ACC112 (cell line): ENCODE data around the gene TSPAN15.

Source experiments
- H2AFZ ChIP-seq: fragments of 200-600 bp; sonication (generic); one replicate; pipeline ENCODE4 v1.6.0; 2017; ENCODE audit warnings: antibody characterized with exemption, low read length; ENCODE audit not compliant: unreplicated experiment
- H3K27ac ChIP-seq: fragments of 200-600 bp; sonication (generic); 2 replicates; pipeline ENCODE4 v1.5.1; 2014; ENCODE audit warnings: low read depth, mild to moderate bottlenecking, antibody characterized with exemption, low read length, moderate library complexity
- H3K27me3 ChIP-seq: fragments of 200-600 bp; sonication (generic); 2 replicates; pipeline ENCODE4 v1.6.1; 2014; ENCODE audit warnings: mild to moderate bottlenecking, antibody characterized with exemption, low read length, moderate library complexity, mixed read lengths; ENCODE audit not compliant: insufficient read depth
- H3K36me3 ChIP-seq: fragments of 200-600 bp; sonication (generic); 2 replicates; pipeline ENCODE4 v1.6.1; 2016; ENCODE audit warnings: mild to moderate bottlenecking, antibody characterized with exemption, low read length, moderate library complexity, mixed read lengths; ENCODE audit not compliant: insufficient read depth
- H3K4me1 ChIP-seq: fragments of 200-600 bp; sonication (generic); one replicate; pipeline ENCODE4 v1.6.1; 2016; ENCODE audit warnings: low read length, mixed read lengths; ENCODE audit not compliant: insufficient read depth, unreplicated experiment, control insufficient read depth
- H3K4me3 ChIP-seq: fragments of 200-600 bp; sonication (generic); 2 replicates; pipeline ENCODE4 v1.5.1; 2014; ENCODE audit warnings: mild to moderate bottlenecking, low read depth, low read length
- H3K79me2 ChIP-seq: fragments of 200-600 bp; sonication (generic); one replicate; pipeline ENCODE4 v1.6.0; 2016; ENCODE audit warnings: low read length; ENCODE audit not compliant: control insufficient read depth, unreplicated experiment, insufficient read depth

TSPAN15 gene

DNA sequence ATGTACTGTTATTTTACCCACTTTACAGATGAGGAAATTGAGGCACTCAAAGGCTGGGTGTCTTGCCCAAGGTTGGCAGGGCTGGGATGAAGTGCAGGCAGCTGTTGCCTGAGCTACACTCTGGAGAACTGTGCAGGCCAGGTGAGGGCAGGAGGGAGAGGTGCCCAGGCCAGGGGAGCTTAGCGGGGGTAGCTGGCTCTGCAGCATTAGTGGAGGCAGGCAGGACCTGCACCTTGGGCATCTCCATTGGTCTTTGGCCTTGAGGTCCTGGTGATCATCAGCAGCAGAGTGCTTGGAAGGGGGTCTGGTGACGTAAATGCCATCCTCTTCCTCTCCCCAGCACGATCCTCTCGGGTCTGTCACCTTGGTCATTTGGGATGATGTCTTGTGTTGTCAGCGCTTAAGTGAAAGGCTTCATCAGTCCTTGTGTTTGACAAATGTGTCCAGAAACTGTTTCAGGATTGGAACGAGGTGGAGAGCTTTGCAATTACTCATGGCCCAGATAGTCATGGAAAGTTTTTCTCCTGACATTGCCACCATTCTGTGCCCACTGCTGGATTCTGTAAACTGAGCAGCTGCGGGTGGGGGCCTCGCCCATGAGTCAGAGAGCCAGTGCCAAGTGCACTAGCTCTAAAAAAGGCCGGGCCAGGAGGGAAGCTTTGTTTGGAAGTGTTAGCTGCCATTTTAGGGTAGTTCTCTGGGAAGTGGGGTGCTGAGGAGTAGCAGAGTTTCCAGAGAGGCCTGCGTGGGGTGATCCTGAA, 47.6 kb downstream of the TSPAN15 start:
- H3K4me3 ChIP-seq = no peak overlapping the region
- H3K4me1 ChIP-seq = peaks cover 4% of the 10 kb centered on the region
- no peaks in the 10 kb centered on the region for H3K79me2 ChIP-seq
- H3K27me3 ChIP-seq = no peaks in the 10 kb centered on the region
- no peaks in the 10 kb centered on the region for H3K36me3 ChIP-seq
- no peak overlapping the region for H3K27ac ChIP-seq
- no peak overlapping the region for H2AFZ ChIP-seq

DNA sequence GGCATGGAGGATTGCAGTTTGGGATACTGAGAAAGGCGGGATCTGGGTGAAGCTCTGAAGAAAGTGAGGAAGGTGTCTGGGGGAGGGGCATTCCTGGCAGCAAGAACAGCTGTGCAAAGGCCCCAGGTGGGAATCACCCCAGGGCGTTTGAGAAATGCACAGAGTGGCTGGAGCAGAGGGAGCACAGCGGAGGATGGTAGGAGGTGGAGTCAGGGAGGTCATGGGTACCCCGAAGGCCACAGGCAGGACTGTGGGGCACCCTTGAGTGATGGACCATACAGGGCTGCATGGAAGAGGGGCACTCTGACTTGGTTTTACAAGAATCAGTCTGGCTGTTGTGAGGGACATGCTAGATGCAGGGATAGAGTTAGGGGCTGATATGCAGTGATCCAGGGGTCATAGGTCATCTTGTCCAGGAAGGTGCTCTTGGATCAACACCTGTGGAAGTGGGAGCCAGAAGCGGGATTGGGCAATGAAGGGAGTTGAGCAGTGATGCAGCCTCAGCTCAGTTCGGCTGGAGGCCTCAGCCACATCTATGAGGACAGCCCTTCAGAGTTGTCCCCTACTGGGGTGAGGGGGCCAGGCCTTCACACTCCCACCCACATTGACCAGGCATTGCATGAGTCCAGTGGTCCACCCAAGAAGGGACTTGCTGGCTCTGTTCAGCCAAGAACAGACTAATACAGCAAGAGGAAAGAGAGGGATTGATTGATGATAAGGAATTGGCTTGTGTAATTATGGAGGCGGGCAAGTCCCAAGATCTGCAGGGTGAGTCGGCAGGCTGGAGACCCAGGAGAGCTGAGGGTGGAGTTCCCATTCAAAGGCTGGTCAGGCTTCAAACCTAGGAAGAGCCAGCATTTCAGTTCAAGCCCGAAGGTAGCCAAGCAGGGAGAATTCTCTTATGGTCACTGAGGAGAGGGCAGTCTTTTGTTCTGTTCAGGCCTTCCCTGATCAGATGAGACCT, 48.7 kb downstream of the TSPAN15 start:
- Histone ChIP-seq H3K79me2 (no peaks in the 10 kb centered on the region), H2AFZ (no peak overlapping the region), H3K4me3 (no peak overlapping the region), H3K27me3 (no peaks in the 10 kb centered on the region), H3K27ac (no peak overlapping the region), H3K36me3 (no peaks in the 10 kb centered on the region), H3K4me1 (peaks cover 4% of the 10 kb centered on the region)

GRCh38 chr10:69500864-69501468, 49.7 kb downstream of the TSPAN15 start:
- Histone ChIP-seq H2AFZ (no peak overlapping the region), H3K4me3 (no peak overlapping the region), H3K79me2 (no peaks in the 10 kb centered on the region), H3K27ac (no peak overlapping the region), H3K36me3 (no peaks in the 10 kb centered on the region), H3K4me1 (peaks cover 4% of the 10 kb centered on the region), H3K27me3 (no peaks in the 10 kb centered on the region)

DNA sequence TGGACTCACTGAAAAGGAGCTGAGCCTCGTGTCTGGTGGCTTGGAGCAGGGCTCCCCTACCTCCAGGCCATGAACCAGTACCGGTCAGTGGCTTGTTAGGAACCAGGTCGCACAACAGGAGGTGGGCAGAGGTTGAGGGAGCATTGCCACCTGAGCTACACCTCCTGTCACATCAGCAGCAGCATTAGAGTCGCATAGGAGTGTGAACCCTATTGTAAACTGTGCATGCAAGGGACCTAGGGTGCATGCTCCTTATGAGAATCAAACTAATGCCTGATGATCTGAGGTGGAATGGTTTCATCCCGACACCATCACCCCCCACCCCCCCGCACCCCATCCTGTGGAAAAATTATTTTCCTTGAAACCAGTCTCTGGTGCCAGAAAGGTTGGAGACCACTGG, 50.4 kb downstream of the TSPAN15 start:
- no peak overlapping the region for H3K27ac ChIP-seq
- no peaks in the 10 kb centered on the region for H3K79me2 ChIP-seq
- H3K4me3 ChIP-seq = no peak overlapping the region
- H2AFZ ChIP-seq = no peak overlapping the region
- no peaks in the 10 kb centered on the region for H3K36me3 ChIP-seq
- H3K4me1 ChIP-seq = peaks cover 4% of the 10 kb centered on the region
- no peaks in the 10 kb centered on the region for H3K27me3 ChIP-seq

- no peak overlapping the region for H2AFZ ChIP-seq
- no peak overlapping the region for H3K27ac ChIP-seq
- H3K79me2 ChIP-seq = no peaks in the 10 kb centered on the region
- H3K27me3 ChIP-seq = no peaks in the 10 kb centered on the region
- H3K4me3 ChIP-seq = no peak overlapping the region
- H3K36me3 ChIP-seq = no peaks in the 10 kb centered on the region
- peaks cover 4% of the 10 kb centered on the region for H3K4me1 ChIP-seq
Measured at GRCh38 chr10:69502589-69502988, 51.3 kb downstream of the TSPAN15 start.

DNA sequence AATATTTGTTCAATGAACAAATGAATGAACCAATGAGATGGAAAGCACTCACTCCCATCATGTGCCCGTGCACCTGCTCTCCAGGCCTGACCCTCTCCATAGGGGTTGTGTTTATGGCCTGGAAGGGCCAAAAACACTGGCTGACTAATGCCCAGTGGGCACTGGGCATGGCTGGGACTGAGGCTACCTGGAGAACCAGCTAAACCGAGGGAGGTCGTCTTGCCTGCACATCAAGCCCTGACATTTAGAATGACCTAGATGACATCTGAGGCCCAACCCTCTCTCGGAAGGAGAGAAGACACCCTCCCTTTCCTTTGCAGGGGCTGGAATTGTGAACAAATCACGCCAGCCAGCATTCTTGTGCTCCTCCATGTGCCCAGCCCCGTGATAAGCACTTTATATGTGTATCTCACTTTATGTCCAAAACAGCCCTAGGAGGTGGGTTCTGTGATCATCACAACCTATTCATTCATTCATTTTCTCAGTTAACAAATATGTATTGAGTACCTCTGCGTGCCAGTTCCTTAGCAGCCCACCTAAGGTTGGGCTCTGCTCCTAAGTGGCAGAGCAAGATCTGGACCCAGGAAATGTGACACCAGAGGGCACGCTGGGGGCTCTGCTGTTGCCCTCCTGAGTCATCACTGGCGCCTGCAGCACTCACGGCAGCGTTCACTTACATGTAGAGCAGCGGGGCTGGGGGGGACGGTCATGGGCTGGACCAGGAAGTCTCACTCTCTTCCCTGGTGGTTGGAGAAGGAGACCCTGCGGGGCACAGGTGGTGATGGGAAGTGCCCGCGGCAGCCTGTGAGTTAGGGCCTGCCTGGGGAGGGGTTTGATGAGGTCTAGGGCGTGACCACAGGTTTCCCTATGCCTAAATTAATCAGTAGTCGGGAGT, 52.0 kb downstream of the TSPAN15 start:
- Histone ChIP-seq H2AFZ (no peak overlapping the region), H3K27ac (no peak overlapping the region), H3K27me3 (no peaks in the 10 kb centered on the region), H3K4me3 (no peak overlapping the region), H3K4me1 (peaks cover 4% of the 10 kb centered on the region), H3K79me2 (no peaks in the 10 kb centered on the region), H3K36me3 (no peaks in the 10 kb centered on the region)

- peaks cover 4% of the 10 kb centered on the region for H3K4me1 ChIP-seq
Measured at GRCh38 chr10:69503896-69504265, 52.6 kb downstream of the TSPAN15 start.

DNA sequence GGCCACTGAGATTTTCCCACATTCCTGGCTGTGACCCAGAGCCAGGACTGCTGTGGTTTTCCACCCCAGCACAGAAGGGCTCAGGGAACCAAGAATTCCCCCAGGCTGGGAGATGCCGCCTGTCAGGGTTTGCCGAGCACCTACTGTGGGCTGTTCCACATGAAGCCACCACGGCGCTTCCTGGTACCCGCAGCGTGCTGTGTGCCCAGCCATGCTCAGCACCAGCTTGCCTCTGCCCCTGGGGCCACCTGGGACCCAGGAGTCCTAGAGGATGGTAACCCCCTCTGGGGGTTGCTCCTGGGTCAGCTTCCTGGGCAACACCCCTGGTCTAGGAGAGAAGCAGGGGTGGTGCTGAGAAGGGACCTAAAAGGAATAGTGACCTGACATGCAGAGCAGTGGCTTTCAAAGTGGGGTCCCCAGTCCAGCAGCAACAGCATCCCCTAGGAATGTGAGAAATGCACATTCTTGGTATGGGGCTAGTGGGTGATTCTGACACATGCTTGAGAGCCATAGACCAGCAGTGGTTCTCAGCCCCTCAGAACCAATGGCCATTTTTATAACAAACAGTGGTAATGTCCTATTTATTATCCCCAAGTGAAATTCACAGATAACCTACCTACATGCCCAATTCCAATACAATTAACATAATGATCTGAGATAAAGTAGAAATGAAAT, 53.4 kb downstream of the TSPAN15 start:
- no peaks in the 10 kb centered on the region for H3K79me2 ChIP-seq
- no peak overlapping the region for H3K4me3 ChIP-seq
- no peak overlapping the region for H2AFZ ChIP-seq
- H3K36me3 ChIP-seq = no peaks in the 10 kb centered on the region
- no peaks in the 10 kb centered on the region for H3K4me1 ChIP-seq
- H3K27me3 ChIP-seq = peaks cover 7% of the 10 kb centered on the region; the same call in 1 of the 2 replicates
- no peak overlapping the region for H3K27ac ChIP-seq

More at GRCh38 chr10:69503896-69504265, 52.6 kb downstream of the TSPAN15 start:
- no peaks in the 10 kb centered on the region for H3K79me2 ChIP-seq
- no peak overlapping the region for H3K27ac ChIP-seq
- H3K36me3 ChIP-seq = no peaks in the 10 kb centered on the region
- H2AFZ ChIP-seq = no peak overlapping the region
- peaks cover 5% of the 10 kb centered on the region; the same call in 1 of the 2 replicates for H3K27me3 ChIP-seq
- H3K4me3 ChIP-seq = no peak overlapping the region

DNA sequence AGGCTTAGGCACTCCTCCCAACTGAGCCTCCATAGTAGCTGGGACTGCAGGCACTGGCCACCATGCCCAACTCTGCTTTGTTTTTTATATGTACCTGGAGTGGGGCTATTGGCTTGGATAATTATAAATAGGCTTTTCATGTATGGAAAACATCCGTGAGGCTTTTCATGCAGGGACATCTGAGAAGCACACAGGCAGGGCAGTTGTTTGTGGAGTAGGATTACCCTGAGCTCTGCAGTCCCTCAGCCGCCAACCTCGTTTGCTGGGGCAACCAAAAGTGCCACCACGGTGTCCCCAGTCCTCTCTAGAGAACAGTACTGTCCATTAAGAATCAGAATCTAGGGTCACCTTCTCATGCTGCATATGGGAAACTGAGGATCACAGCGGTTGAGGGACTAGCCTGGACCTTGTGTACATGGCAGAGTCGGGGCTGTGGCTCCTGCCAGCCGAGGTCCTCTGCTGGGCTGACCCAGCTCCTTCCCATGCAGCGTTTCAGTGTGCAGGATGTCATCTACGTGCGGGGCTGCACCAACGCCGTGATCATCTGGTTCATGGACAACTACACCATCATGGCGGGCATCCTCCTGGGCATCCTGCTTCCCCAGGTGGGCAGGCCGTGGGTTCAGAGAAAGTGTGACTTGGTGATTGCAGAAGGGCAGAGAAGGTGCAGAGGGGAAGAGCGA, 54.5 kb downstream of the TSPAN15 start:
- peaks cover 7% of the 10 kb centered on the region; the same call in 1 of the 2 replicates for H3K27me3 ChIP-seq
- no peaks in the 10 kb centered on the region for H3K79me2 ChIP-seq
- no peaks in the 10 kb centered on the region for H3K36me3 ChIP-seq
- no peak overlapping the region for H2AFZ ChIP-seq
- H3K4me1 ChIP-seq = no peaks in the 10 kb centered on the region
- H3K27ac ChIP-seq = no peak overlapping the region
- H3K4me3 ChIP-seq = no peak overlapping the region
